ENCODE data around the gene SHISA5.
"Not testable (repeated sequence)": the region's sequence is repeated elsewhere in the genome, so short reads cannot be mapped to it uniquely, and the experiment has no call there.

The SHISA5 gene

GRCh38 chr3:48504051-48504946, at the start of gene SHISA5:
SHISA5 (minus strand) TSS chr3:48504174; CDS start chr3:48504094, 80 bp downstream.
- Mint-ChIP-seq H3K4me1 (peaks cover 16% of the 10 kb centered on the region), H3K27ac (peak within 1 kb of the TSS; percentile 60), H3K9me3 (no peaks in the 10 kb centered on the region), H3K27me3 (no peaks in the 10 kb centered on the region), H3K36me3 (no peaks in the 10 kb centered on the region), H3K4me3 (peak within 1 kb of the TSS; percentile 81)
- DNase-seq (ENCODE audit: low spot score in 2 of 2) (peak; percentile 34 to 37), ATAC-seq (ENCODE audit: low read depth) (peak; percentile 64)

- Mint-ChIP-seq H3K27me3 (no peaks in the 10 kb centered on the region), H3K36me3 (no peaks in the 10 kb centered on the region), H3K4me3 (no peak overlapping the region), H3K4me1 (peaks cover 10% of the 10 kb centered on the region), H3K27ac (no peak overlapping the region), H3K9me3 (no peaks in the 10 kb centered on the region)
- ATAC-seq (ENCODE audit: low read depth) (no peak), DNase-seq (ENCODE audit: low spot score in 2 of 2) (no peak)
These were observed 49.4 kb upstream of the SHISA5 start for GRCh38 chr3:48553361-48553760.

- no peak for ATAC-seq (ENCODE audit: low read depth)
- H3K9me3 Mint-ChIP-seq: no peaks in the 10 kb centered on the region
- no peak overlapping the region for H3K27ac Mint-ChIP-seq
- no peaks in the 10 kb centered on the region for H3K27me3 Mint-ChIP-seq
- no peaks in the 10 kb centered on the region for H3K36me3 Mint-ChIP-seq
- H3K4me1 Mint-ChIP-seq: peaks cover 6% of the 10 kb centered on the region
- no peak overlapping the region for H3K4me3 Mint-ChIP-seq
- DNase-seq (ENCODE audit: low spot score in 2 of 2): no peak
These were observed 48.4 kb upstream of the SHISA5 start for GRCh38 chr3:48552111-48552951.

GRCh38 chr3:48551651-48552050, 47.7 kb upstream of the SHISA5 start:
- H3K36me3 Mint-ChIP-seq; H3K27ac Mint-ChIP-seq; ATAC-seq (ENCODE audit: low read depth); H3K4me1 Mint-ChIP-seq; H3K4me3 Mint-ChIP-seq; H3K27me3 Mint-ChIP-seq; DNase-seq (ENCODE audit: low spot score in 2 of 2); H3K9me3 Mint-ChIP-seq: not testable (repeated sequence)

- no peak overlapping the region for H3K4me3 Mint-ChIP-seq
- H3K36me3 Mint-ChIP-seq: no peaks in the 10 kb centered on the region
- H3K27me3 Mint-ChIP-seq: no peaks in the 10 kb centered on the region
- H3K27ac Mint-ChIP-seq: no peak overlapping the region
- DNase-seq (ENCODE audit: low spot score in 2 of 2): peak; percentile 71 to 73
- no peaks in the 10 kb centered on the region for H3K4me1 Mint-ChIP-seq
- H3K9me3 Mint-ChIP-seq: no peaks in the 10 kb centered on the region
- ATAC-seq (ENCODE audit: low read depth): peak; percentile 99
These were observed 45.0 kb upstream of the SHISA5 start for GRCh38 chr3:48548729-48549705.

- Mint-ChIP-seq H3K4me3 (no peak overlapping the region), H3K27ac (no peak overlapping the region), H3K4me1 (no peaks in the 10 kb centered on the region), H3K27me3 (peaks cover 1% of the 10 kb centered on the region), H3K9me3 (no peaks in the 10 kb centered on the region), H3K36me3 (no peaks in the 10 kb centered on the region)
- no peak for ATAC-seq (ENCODE audit: low read depth)
- no peak for DNase-seq (ENCODE audit: low spot score in 2 of 2)
These were observed 44.2 kb upstream of the SHISA5 start for GRCh38 chr3:48548126-48548525.

- peaks cover 1% of the 10 kb centered on the region for H3K27me3 Mint-ChIP-seq
- no peak overlapping the region for H3K4me3 Mint-ChIP-seq
- peaks cover 2% of the 10 kb centered on the region for H3K9me3 Mint-ChIP-seq
- DNase-seq (ENCODE audit: low spot score in 2 of 2): no peak
- no peaks in the 10 kb centered on the region for H3K4me1 Mint-ChIP-seq
- no peak for ATAC-seq (ENCODE audit: low read depth)
- no peak overlapping the region for H3K27ac Mint-ChIP-seq
- no peaks in the 10 kb centered on the region for H3K36me3 Mint-ChIP-seq
These were observed 42.3 kb upstream of the SHISA5 start for GRCh38 chr3:48546203-48546829.

- no peak overlapping the region for H3K4me3 Mint-ChIP-seq
- no peak overlapping the region for H3K27ac Mint-ChIP-seq
- peaks cover 1% of the 10 kb centered on the region for H3K27me3 Mint-ChIP-seq
- no peak for ATAC-seq (ENCODE audit: low read depth)
- H3K36me3 Mint-ChIP-seq: no peaks in the 10 kb centered on the region
- no peak for DNase-seq (ENCODE audit: low spot score in 2 of 2)
- H3K4me1 Mint-ChIP-seq: no peaks in the 10 kb centered on the region
- peaks cover 2% of the 10 kb centered on the region for H3K9me3 Mint-ChIP-seq
These were observed 40.2 kb upstream of the SHISA5 start for GRCh38 chr3:48544141-48544540.

- ATAC-seq (ENCODE audit: low read depth) (no peak), DNase-seq (ENCODE audit: low spot score in 2 of 2) (no peak)
- H3K27me3 Mint-ChIP-seq: peaks cover 1% of the 10 kb centered on the region
- H3K36me3 Mint-ChIP-seq: no peaks in the 10 kb centered on the region
- no peak overlapping the region for H3K27ac Mint-ChIP-seq
- no peaks in the 10 kb centered on the region for H3K4me1 Mint-ChIP-seq
- no peak overlapping the region for H3K4me3 Mint-ChIP-seq
- H3K9me3 Mint-ChIP-seq: peaks cover 2% of the 10 kb centered on the region
These were observed 39.4 kb upstream of the SHISA5 start for GRCh38 chr3:48543271-48543866.

GRCh38 chr3:48538451-48538850, 34.5 kb upstream of the SHISA5 start:
- Mint-ChIP-seq H3K27me3 (no peaks in the 10 kb centered on the region), H3K4me1 (no peaks in the 10 kb centered on the region), H3K36me3 (no peaks in the 10 kb centered on the region), H3K27ac (no peak overlapping the region), H3K4me3 (no peak overlapping the region), H3K9me3 (peaks cover 2% of the 10 kb centered on the region)
- ATAC-seq (ENCODE audit: low read depth) (no peak), DNase-seq (ENCODE audit: low spot score in 2 of 2) (no peak)

- H3K27me3 Mint-ChIP-seq: no peaks in the 10 kb centered on the region
- no peaks in the 10 kb centered on the region for H3K9me3 Mint-ChIP-seq
- H3K4me3 Mint-ChIP-seq: no peak overlapping the region
- DNase-seq (ENCODE audit: low spot score in 2 of 2) (no peak), ATAC-seq (ENCODE audit: low read depth) (no peak)
- no peaks in the 10 kb centered on the region for H3K36me3 Mint-ChIP-seq
- H3K27ac Mint-ChIP-seq: no peak overlapping the region
- no peaks in the 10 kb centered on the region for H3K4me1 Mint-ChIP-seq
These were observed 32.8 kb upstream of the SHISA5 start for GRCh38 chr3:48536785-48537184.

GRCh38 chr3:48536116-48536515, 32.1 kb upstream of the SHISA5 start:
- Mint-ChIP-seq H3K9me3 (no peaks in the 10 kb centered on the region), H3K27ac (no peak overlapping the region), H3K36me3 (no peaks in the 10 kb centered on the region), H3K4me3 (no peak overlapping the region), H3K4me1 (no peaks in the 10 kb centered on the region), H3K27me3 (no peaks in the 10 kb centered on the region)
- ATAC-seq (ENCODE audit: low read depth): no peak
- DNase-seq (ENCODE audit: low spot score in 2 of 2): no peak

GRCh38 chr3:48535578-48535977, 31.6 kb upstream of the SHISA5 start:
- Mint-ChIP-seq H3K4me1 (no peaks in the 10 kb centered on the region), H3K36me3 (no peaks in the 10 kb centered on the region), H3K27ac (no peak overlapping the region), H3K9me3 (no peaks in the 10 kb centered on the region), H3K4me3 (no peak overlapping the region), H3K27me3 (no peaks in the 10 kb centered on the region)
- ATAC-seq (ENCODE audit: low read depth) (no peak), DNase-seq (ENCODE audit: low spot score in 2 of 2) (no peak)
